NOMO-1 treated with dmso at 0.1 percent for 144 hours (cell line): ENCODE measurements around the gene RBM42.
"Not testable (repeated sequence)": the region's sequence is repeated elsewhere in the genome, so short reads cannot be mapped to it uniquely, and the experiment has no call there.

Experiments
- DNase-seq: peaks from one replicate; lab custom pipeline; 2025; ENCODE audit not compliant: unreplicated experiment; lab: John Stamatoyannopoulos, UW

RBM42 gene

GRCh38 chr19:35648017-35648961, 19.5 kb downstream of the RBM42 start, which contains the start of gene COX6B1:
Gene COX6B1, plus strand, starts transcription at chr19:35648323. Its CDS starts 2,921 bp downstream, at chr19:35651244.
- DNase-seq = peak; percentile 97

- DNase-seq = no peak
Measured at GRCh38 chr19:35650581-35650980, 21.7 kb downstream of the RBM42 start.

GRCh38 chr19:35654828-35655227, 26.0 kb downstream of the RBM42 start:
- DNase-seq = not testable (repeated sequence)

- DNase-seq = no peak
Measured at GRCh38 chr19:35655600-35655999, 26.8 kb downstream of the RBM42 start.

- DNase-seq = no peak
Measured at GRCh38 chr19:35656700-35657099, 27.9 kb downstream of the RBM42 start.

GRCh38 chr19:35657904-35658700, 29.3 kb downstream of the RBM42 start:
- no peak for DNase-seq

GRCh38 chr19:35661995-35662340, 33.1 kb downstream of the RBM42 start:
- DNase-seq = no peak

GRCh38 chr19:35663981-35664380, 35.1 kb downstream of the RBM42 start:
- no peak for DNase-seq

GRCh38 chr19:35665157-35665556, 36.3 kb downstream of the RBM42 start:
- DNase-seq = no peak

- no peak for DNase-seq
Measured at GRCh38 chr19:35665604-35666003, 36.8 kb downstream of the RBM42 start.

- no peak for DNase-seq
Measured at GRCh38 chr19:35666251-35666913, 37.5 kb downstream of the RBM42 start, which contains the start of gene UPK1A. Gene UPK1A, plus strand, starts transcription at chr19:35666517. Its CDS starts 296 bp downstream, at chr19:35666813.

- DNase-seq = no peak
Measured at GRCh38 chr19:35669566-35669965, 40.7 kb downstream of the RBM42 start.

GRCh38 chr19:35669974-35670373, 41.1 kb downstream of the RBM42 start:
- DNase-seq = no peak

GRCh38 chr19:35670686-35671085, 41.9 kb downstream of the RBM42 start:
- no peak for DNase-seq

GRCh38 chr19:35671818-35672217, 43.0 kb downstream of the RBM42 start:
- DNase-seq = no peak

- DNase-seq = no peak
Measured at GRCh38 chr19:35673121-35673804, 44.4 kb downstream of the RBM42 start.

GRCh38 chr19:35675589-35676140, 46.8 kb downstream of the RBM42 start:
- DNase-seq = no peak
